Tibial nerve (tissue), 4 donors: ENCODE results near the gene DPP10. TPM values are rescaled to one million over a fixed set of nuclear protein-coding genes. Genes with fewer than 3 reads are reported as not detected.

Source experiments
- DNase-seq, 2 donors: peaks; one replicate each; pipeline ENCODE4 v3.0.0-alpha.2; 2019; ENCODE audit warnings: low spot score in 2 of 2
- H3K27ac ChIP-seq, 4 donors: fragments of 200-600 bp; sonication (generic) in 3 of 4; one replicate each; pipeline ENCODE4 v1.5.1; 2017 to 2019; ENCODE audit warnings: mild to moderate bottlenecking in 1 of 4
- H3K27me3 ChIP-seq, 2 donors: fragments of 200-600 bp; sonication (generic) in 1 of 2; one replicate each; pipeline versions ENCODE4 v1.5.1 to v1.6.0; 2017 to 2019
- H3K36me3 ChIP-seq, 3 donors: fragments of 200-600 bp; sonication (generic); one replicate each; pipeline ENCODE4 v1.5.1; 2018 to 2019
- H3K4me1 ChIP-seq, 4 donors: fragments of 200-600 bp; sonication (generic) in 3 of 4; one replicate each; pipeline ENCODE4 v1.5.1; 2017 to 2019
- H3K4me3 ChIP-seq, 4 donors: fragments of 200-600 bp; sonication (generic) in 3 of 4; one replicate each; pipeline ENCODE4 v1.5.1; 2017 to 2019; ENCODE audit warnings: mild to moderate bottlenecking in 1 of 4, moderate library complexity in 1 of 4
- H3K9me3 ChIP-seq, 4 donors: fragments of 200-600 bp; sonication (generic) in 3 of 4; one replicate each; pipeline ENCODE4 v1.5.1; 2017 to 2019
- CTCF ChIP-seq, 5 experiments: fragments of 200-600 bp in 3 of 5; fragments of 450-650 bp in 2 of 5; sonication (generic) in 3 of 5; IDR thresholded peaks; one replicate each; pipeline ENCODE4 v1.5.1; 2016 to 2019; ENCODE audit warnings: antibody characterized with exemption in 5 of 5, mild to moderate bottlenecking in 3 of 5, moderate library complexity in 2 of 5
- EP300 ChIP-seq, 2 donors: sonication (generic); formaldehyde crosslinking; IDR thresholded peaks; one replicate each; pipeline ENCODE4 v1.6.1; 2017; ENCODE audit warnings: antibody characterized with exemption in 2 of 2, mild to moderate bottlenecking in 1 of 2
- POLR2A ChIP-seq, 2 donors: fragments of 450-650 bp; IDR thresholded peaks; one replicate each; pipeline ENCODE4 v1.6.1; 2017; ENCODE audit warnings: antibody characterized with exemption in 2 of 2, mild to moderate bottlenecking in 2 of 2, moderate library complexity in 2 of 2
- WGBS, 2 donors: methylation state at CpG; one replicate each; pipeline ENCODE4 v1.1.5; 2018; 5-methylcytosine and 5-hydroxymethylcytosine counted together
- total RNA-seq, 4 donors: library from RNA; depleted of rRNA; stranded (reverse); fragments of >200 nt; gene quantifications; one replicate each; pipeline ENCODE4 v1.1.0, GENCODE V29; 2016

Gene DPP10
- total RNA-seq, 4 donors from 2014 or later, result 0.20 to 2.1 TPM; not detected in 2

GRCh38 chr2:114579542-114579941 is 137.1 kb downstream of the DPP10 start:
- TF ChIP-seq EP300 (IDR thresholded peaks at IDR 0.05) (no peak), POLR2A (IDR thresholded peaks at IDR 0.05) (no peak), CTCF (IDR thresholded peaks at IDR 0.05) (no peak)
- 13 to 23% methylated on average over 3 of the region's 3 CpGs for WGBS, 2 donors
- H3K27me3 ChIP-seq, result no peaks in the 10 kb centered on the region

GRCh38 chr2:114580691-114581090 is 138.2 kb downstream of the DPP10 start:
- H3K27ac ChIP-seq, result no peak overlapping the region
- H3K4me1 ChIP-seq, result peaks cover 0 to 8% (median 2%) of the 10 kb centered on the region in 4 donors
- H3K36me3 ChIP-seq, result no peaks in the 10 kb centered on the region
- no peak for DNase-seq
- H3K4me3 ChIP-seq, result no peak overlapping the region
- H3K27me3 ChIP-seq, result no peaks in the 10 kb centered on the region
- H3K9me3 ChIP-seq, result no peaks in the 10 kb centered on the region
- 46 to 47% methylated on average over 6 of the region's 6 CpGs for WGBS, 2 donors
- TF ChIP-seq POLR2A (IDR thresholded peaks at IDR 0.05), result no peak
- TF ChIP-seq EP300 (IDR thresholded peaks at IDR 0.05), result no peak
- no peak for TF ChIP-seq CTCF (IDR thresholded peaks at IDR 0.05)

More at GRCh38 chr2:114579542-114579941, 137.1 kb downstream of the DPP10 start:
- H3K36me3 ChIP-seq, result no peaks in the 10 kb centered on the region
- no peak overlapping the region for H3K27ac ChIP-seq
- no peaks in the 10 kb centered on the region for H3K9me3 ChIP-seq
- DNase-seq, result no peak
- peaks cover 0 to 8% (median 2%) of the 10 kb centered on the region in 4 donors for H3K4me1 ChIP-seq
- no peak overlapping the region for H3K4me3 ChIP-seq

GRCh38 chr2:114598329-114598728 is 155.9 kb downstream of the DPP10 start:
- H3K4me1 ChIP-seq, result no peaks in the 10 kb centered on the region
- no peak for TF ChIP-seq POLR2A (IDR thresholded peaks at IDR 0.05)
- H3K27ac ChIP-seq, result no peak overlapping the region
- H3K36me3 ChIP-seq, result no peaks in the 10 kb centered on the region
- no peak for DNase-seq
- H3K27me3 ChIP-seq, result no peaks in the 10 kb centered on the region
- WGBS, 2 donors, result 50 to 59% methylated on average over 1 of the region's 1 CpG
- no peaks in the 10 kb centered on the region for H3K9me3 ChIP-seq
- H3K4me3 ChIP-seq, result no peak overlapping the region

- Histone ChIP-seq H3K4me3 (no peak overlapping the region), H3K27ac (no peak overlapping the region), H3K4me1 (no peaks in the 10 kb centered on the region), H3K36me3 (no peaks in the 10 kb centered on the region), H3K9me3 (no peaks in the 10 kb centered on the region), H3K27me3 (no peaks in the 10 kb centered on the region)
- TF ChIP-seq POLR2A (IDR thresholded peaks at IDR 0.05), result no peak
- no peak for TF ChIP-seq CTCF (IDR thresholded peaks at IDR 0.05)
- no peak for TF ChIP-seq EP300 (IDR thresholded peaks at IDR 0.05)
- DNase-seq, result no peak
- 69 to 74% methylated on average over 4 of the region's 4 CpGs for WGBS, 2 donors
Measured at GRCh38 chr2:114609203-114609602, 166.8 kb downstream of the DPP10 start.

DNA sequence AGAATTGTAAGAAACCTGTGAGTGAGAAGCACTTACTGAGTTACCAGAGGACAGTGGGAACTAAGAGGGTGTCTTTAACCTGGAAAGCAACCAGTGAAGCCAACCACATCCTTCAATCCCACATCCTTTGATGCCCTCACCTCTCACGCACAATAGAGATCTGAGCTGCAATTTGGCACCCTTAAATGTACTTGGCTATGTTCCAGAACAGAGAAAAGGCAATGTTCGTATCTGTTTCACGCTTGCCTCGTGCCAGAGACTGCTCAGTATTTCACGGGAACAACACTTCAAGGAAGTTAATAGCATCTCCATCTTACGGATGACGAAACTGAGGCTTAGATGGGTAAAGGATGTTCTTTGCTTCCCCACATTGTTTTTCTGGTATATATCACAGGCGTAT is 167.4 kb downstream of the DPP10 start:
- DNase-seq, result no peak
- Histone ChIP-seq H3K4me3 (no peak overlapping the region), H3K27me3 (no peaks in the 10 kb centered on the region), H3K4me1 (no peaks in the 10 kb centered on the region), H3K36me3 (no peaks in the 10 kb centered on the region), H3K27ac (no peak overlapping the region), H3K9me3 (no peaks in the 10 kb centered on the region)
- WGBS, 2 donors, result 74 to 80% methylated on average over 8 of the region's 8 CpGs
- no peak for TF ChIP-seq POLR2A (IDR thresholded peaks at IDR 0.05)
- TF ChIP-seq CTCF (IDR thresholded peaks at IDR 0.05), result no peak
- no peak for TF ChIP-seq EP300 (IDR thresholded peaks at IDR 0.05)

DNA sequence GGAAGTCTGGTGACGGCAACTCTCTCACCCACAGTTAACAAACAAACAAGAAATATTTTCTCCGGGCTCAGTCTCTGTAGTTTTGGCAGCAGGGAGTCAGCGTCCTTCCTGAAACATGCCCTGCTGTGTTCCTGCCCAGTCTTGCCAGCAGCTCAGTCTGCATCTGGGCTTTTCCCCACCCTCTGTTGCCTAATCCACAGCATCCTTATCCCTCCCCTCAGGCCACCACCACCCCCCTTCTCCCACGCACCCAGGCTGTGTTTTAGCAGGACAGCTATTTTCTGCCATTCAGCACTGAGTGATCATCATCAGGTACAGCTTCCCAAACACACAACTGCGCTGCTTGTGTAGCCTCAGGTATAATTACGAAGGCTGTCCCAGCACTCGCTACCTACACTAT is 168.2 kb downstream of the DPP10 start:
- Histone ChIP-seq H3K9me3 (no peaks in the 10 kb centered on the region), H3K4me3 (no peak overlapping the region), H3K36me3 (no peaks in the 10 kb centered on the region), H3K4me1 (no peaks in the 10 kb centered on the region), H3K27ac (no peak overlapping the region), H3K27me3 (no peaks in the 10 kb centered on the region)
- TF ChIP-seq POLR2A (IDR thresholded peaks at IDR 0.05), result no peak
- no peak for TF ChIP-seq CTCF (IDR thresholded peaks at IDR 0.05)
- no peak for TF ChIP-seq EP300 (IDR thresholded peaks at IDR 0.05)
- no peak for DNase-seq
- WGBS, 2 donors, result 43 to 46% methylated on average over 7 of the region's 7 CpGs
